HG03060 (cell line): Measurements from ENCODE around the gene HAGHL.
"Not testable (repeated sequence)": the region's sequence is repeated elsewhere in the genome, so short reads cannot be mapped to it uniquely, and the experiment has no call there.

Source experiments
- ATAC-seq: cut with Tn5 transposase; IDR thresholded peaks from one replicate; pipeline ENCODE4 v1.9.1; 2021; ENCODE audit warnings: low read depth, moderate number of reproducible peaks; ENCODE audit not compliant: unreplicated experiment

Gene HAGHL

DNA sequence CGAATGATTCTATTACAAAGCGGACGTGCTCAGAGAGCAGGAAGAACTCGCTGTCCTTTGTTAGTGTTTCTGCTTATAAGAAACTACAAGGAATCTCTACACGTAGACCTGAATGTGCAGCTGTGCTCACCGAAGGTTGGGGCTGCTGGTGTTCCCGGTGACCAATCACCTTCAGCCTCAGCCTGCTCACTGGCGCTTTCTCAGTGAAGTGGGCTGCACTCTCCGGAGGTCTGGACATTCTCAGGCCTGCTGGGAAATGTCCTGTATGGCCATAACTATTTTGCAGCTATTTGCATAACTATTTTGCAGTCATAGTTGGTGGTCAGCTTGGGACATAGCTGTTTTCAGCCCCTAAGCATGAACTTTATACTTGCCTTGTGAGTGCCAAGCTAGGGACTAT is 23.6 kb downstream of the HAGHL start:
- no peak for ATAC-seq

DNA sequence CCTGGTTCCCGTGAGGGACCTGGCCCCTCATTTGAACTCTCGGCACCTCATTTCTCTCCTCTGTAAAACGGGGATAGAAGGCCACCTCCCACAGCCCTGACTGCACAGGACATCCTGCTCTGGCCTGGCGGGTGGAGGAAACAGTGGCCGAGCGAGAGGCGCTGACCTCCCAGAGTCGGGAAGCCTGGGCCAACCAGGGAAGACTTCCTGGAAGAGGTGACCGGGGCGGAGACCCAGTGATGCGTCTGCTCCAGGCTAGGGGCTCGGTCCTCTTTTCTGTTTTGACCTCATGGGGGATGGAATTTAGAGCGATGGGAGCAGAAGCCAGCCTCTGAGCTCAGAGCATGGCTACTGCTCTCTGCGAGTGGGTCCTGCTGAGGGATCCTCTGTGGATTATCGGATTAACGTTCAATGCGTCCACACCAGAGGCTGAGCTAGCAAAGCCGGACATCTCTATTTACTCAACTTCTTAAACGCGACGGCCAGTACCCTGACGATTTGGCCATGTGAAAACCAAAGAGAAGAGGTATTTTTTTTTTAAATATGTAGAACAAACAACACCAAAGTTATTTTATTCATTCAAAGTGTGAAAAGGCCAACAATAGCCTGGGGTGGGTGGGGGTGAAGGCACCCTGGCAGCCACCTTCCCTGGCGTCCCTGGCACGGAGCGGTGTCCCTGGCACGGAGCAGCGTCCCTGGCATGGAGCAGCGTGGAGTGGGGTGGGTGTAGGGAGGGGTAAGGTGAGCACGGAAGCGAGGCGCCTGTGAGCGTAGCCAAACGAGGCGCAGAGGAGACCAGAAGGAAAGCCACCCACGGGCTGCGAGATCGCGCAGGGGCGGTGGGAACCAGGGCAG is 24.5 kb downstream of the HAGHL start:
- ATAC-seq = no peak

DNA sequence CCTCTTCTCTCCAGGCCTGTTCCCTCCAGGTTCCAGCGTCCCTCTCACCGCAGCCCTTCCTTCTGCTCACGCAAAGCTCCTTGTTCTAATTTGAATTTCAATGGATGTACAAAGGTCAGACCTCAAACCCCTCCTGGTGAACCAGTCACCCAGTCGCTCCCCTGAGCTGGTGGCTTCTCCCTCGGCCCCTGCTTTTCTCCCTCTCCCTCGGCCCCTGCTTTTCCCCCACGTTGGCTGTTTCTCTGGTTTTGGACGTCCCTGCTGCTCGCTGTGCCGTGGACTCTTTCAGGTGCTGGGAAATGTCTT is 25.1 kb downstream of the HAGHL start:
- ATAC-seq = no peak

GRCh38 chr16:754121-754607 is 27.3 kb downstream of the HAGHL start:
- ATAC-seq = not testable (repeated sequence)

- ATAC-seq = no peak
Measured at GRCh38 chr16:754656-755055, 27.8 kb downstream of the HAGHL start.

DNA sequence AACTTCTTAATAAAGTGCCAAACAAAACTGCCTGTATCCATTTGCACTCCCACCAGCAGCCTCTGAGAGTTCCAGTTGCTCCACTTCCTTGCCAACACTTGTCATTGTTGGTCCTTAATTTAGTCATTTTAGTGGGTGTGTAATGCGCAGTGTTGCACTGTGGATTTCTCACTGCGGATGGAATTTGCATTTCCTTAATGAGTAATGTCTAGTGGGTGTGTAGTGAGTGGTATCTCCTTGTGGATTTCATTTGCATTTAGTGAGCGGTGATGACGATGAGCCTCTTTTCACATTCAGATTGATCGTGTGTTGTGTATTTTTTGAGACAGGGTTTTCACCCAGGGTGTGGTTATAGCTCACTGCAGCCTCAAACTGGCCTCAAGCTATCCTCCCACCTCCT is 29.5 kb downstream of the HAGHL start:
- ATAC-seq = no peak

GRCh38 chr16:759110-759910 is 32.4 kb downstream of the HAGHL start:
- no peak for ATAC-seq

- no peak for ATAC-seq
Measured at GRCh38 chr16:760065-760464, 33.2 kb downstream of the HAGHL start.

GRCh38 chr16:760545-761343 is 33.8 kb downstream of the HAGHL start, which contains the start of gene MSLN:
Gene MSLN (plus strand): TSS chr16:760734. CDS start chr16:762681, 1,947 bp downstream.
- no peak for ATAC-seq

GRCh38 chr16:761625-762513 is 35.0 kb downstream of the HAGHL start:
- no peak for ATAC-seq

GRCh38 chr16:762595-763268 is 35.8 kb downstream of the HAGHL start:
- ATAC-seq = no peak

DNA sequence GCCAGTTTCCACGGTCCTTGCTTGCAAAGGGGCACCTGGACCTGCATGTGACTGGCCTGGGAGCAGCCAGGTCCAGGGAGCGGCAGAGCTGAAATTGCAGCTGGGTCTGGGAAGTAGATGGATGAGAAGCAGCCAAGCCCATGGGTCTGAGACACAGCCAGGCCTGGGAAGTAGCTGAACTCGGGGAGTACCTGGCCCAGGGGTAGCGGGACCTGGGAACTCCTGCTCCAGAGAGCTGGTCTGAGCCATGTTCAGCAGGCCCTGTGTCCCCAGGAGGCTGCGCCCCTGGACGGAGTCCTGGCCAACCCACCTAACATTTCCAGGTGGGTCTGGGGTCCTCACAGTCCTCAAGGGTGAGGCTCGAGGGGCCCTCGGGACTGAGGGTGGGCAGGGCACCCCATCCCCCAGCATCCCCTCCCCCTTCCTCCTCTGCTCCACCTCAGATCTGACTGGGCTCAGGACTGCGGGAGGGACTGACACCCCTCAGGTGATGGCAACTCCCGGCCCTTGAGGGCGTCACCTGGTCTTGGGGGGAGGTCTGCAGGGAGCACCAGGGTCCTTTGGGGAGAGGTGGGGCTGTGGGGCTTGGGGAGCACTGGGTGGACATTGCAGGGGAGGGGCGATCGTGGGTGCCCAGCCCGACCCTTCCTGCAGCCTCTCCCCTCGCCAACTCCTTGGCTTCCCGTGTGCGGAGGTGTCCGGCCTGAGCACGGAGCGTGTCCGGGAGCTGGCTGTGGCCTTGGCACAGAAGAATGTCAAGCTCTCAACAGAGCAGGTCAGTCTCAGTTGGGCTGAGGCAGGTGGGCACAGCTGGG is 36.7 kb downstream of the HAGHL start:
- ATAC-seq = no peak

- no peak for ATAC-seq
Measured at GRCh38 chr16:764184-764750, 37.4 kb downstream of the HAGHL start.

DNA sequence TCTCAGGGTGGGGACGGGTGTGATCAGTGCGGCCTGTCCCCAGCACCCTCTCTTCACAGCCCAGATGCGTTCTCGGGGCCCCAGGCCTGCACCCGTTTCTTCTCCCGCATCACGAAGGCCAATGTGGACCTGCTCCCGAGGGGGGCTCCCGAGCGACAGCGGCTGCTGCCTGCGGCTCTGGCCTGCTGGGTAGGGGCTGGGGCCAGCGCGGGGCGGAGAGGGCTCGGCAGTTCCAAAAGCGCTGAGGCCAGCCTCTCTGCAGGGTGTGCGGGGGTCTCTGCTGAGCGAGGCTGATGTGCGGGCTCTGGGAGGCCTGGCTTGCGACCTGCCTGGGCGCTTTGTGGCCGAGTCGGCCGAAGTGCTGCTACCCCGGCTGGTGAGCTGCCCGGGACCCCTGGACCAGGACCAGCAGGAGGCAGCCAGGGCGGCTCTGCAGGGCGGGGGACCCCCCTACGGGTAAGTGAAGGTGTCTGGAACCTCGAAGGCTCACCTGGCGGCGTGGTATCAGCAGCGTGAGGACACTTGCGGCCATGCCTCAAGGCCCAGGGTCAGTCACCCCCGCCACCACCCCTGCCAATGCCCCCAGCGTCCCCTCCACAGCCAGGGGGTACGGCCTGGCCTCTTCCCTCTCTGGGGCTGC is 38.1 kb downstream of the HAGHL start:
- no peak for ATAC-seq

GRCh38 chr16:765488-765865 is 38.6 kb downstream of the HAGHL start:
- no peak for ATAC-seq

DNA sequence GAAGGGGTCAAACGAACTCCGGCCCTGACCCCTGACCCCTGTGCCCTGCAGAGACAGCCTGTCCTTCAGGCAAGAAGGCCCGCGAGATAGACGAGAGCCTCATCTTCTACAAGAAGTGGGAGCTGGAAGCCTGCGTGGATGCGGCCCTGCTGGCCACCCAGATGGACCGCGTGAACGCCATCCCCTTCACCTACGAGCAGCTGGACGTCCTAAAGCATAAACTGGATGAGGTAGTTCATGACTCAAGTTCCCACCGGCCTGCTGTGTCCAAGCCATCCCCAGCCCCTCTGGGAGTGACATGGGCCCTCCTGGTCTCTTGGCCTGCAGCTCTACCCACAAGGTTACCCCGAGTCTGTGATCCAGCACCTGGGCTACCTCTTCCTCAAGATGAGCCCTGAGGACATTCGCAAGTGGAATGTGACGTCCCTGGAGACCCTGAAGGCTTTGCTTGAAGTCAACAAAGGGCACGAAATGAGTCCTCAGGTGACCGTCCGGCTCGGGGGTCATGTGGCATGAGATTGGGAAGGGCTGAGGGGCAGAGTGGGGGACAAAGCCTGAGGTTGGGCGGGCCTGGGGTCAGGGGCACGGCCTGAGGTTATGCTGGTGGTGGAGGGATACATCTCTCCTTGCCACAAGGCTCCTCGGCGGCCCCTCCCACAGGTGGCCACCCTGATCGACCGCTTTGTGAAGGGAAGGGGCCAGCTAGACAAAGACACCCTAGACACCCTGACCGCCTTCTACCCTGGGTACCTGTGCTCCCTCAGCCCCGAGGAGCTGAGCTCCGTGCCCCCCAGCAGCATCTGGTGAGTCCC is 39.3 kb downstream of the HAGHL start:
- ATAC-seq = no peak
